DMS53 treated with DMSO at 0.1 percent for 48 hours (cell line): ENCODE measurements around the gene ITPR3.

Source experiments
- DNase-seq: peaks from one replicate; lab custom pipeline; 2025; ENCODE audit not compliant: unreplicated experiment; lab: John Stamatoyannopoulos, UW

The ITPR3 gene

DNA sequence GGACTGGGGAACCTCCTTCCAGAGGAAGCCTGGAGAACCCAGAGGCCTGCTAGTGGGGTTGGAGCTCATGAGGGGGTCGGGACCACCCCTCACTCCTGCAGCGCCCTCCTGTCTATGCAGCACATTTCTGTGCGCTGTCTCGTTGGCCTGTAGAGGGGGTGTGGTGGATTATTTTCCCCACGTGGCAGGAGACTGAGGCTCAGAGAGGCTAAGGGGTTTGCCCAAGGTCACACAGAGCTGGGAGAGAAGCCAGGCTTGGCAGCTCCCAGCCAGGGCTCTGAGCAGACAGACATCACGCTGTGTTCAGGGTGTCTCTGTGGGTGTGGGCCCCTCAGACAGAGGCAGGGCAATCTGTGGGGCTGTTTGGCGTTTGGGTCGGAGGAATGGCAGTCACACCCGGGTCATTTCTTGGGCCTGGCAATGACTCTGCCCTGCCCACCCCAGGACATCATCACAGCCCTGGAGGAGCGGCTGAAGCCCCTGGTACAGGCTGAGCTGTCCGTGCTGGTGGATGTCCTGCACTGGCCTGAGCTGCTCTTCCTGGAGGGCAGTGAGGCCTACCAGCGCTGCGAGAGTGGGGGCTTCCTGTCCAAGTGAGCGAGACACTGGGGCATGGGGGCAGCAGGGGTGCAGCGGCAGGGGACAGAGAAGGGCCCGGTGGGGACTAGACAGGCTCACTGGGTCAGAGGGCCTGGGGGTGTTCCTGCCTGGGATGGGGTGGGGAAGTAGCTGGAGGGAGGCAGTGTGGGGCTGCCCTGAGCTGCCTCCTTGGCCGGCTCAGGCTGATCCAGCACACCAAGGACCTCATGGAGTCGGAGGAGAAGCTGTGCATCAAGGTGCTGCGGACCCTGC is 62.7 kb downstream of the ITPR3 start:
- no peak for DNase-seq

DNA sequence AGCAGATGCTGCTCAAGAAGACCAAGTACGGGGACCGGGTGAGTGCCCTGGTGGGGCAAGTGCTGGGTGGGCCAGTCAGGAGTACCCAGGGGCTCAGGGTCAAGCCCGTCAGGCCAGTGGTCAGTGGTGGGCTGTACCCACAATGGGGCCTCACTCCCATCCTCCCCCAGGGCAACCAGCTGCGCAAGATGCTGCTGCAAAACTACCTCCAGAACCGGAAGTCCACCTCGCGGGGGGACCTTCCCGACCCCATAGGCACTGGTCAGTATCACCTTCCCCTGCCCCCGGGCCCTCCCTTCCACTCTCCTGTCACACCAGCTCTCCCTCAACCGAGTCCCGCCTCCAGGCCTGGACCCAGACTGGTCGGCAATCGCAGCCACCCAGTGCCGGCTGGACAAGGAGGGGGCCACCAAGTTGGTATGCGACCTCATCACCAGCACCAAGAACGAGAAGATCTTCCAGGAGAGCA is 63.3 kb downstream of the ITPR3 start:
- no peak for DNase-seq

DNA sequence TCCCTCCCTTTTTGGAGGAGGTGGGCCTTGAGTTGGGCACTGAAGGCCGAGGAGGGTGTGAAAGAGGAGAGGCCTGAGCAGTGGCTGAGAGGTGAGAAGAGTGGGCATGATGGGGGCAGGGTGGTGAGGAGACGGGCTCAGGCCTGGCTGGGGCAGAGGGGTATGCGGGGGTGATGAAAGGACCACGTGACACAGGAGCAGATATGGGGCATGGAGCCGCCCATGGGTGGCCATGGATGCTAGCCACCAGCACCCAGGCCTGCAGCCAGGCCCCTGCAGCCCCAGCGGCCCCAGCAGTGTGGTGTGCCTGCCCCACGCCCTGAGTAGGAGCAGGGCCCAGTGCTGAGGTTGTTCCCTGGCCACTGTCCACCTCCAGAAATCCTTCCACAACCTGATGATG is 63.9 kb downstream of the ITPR3 start:
- DNase-seq: no peak

DNA sequence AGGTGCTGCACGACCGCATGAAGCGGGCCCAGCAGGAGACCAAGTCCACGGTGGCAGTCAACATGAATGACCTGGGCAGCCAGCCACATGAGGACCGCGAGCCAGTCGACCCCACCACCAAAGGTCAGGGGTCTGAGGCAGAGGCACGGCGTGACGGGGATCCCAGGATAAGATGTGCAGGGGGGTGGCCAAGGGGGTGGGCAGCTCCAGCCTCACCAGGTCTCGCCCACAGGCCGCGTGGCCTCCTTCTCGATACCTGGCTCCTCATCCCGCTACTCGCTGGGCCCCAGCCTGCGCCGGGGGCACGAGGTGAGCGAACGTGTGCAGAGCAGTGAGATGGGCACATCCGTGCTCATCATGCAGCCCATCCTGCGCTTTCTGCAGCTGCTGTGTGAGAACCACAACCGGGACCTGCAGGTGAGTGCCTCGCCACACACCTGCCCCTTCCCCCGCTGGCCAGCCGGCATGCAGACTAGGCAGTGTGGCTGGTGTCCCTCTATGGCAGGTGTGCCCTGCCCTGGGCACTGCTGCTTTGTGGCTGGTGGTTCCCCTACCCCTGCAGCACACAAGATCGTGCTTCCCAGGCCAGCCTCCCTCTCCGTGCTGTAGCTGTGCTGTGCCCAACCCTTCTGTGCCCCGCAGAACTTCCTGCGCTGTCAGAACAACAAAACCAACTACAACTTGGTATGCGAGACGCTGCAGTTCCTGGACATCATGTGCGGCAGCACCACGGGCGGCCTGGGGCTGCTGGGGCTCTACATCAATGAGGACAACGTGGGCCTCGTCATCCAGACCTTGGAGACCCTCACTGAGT is 64.5 kb downstream of the ITPR3 start:
- no peak for DNase-seq

DNA sequence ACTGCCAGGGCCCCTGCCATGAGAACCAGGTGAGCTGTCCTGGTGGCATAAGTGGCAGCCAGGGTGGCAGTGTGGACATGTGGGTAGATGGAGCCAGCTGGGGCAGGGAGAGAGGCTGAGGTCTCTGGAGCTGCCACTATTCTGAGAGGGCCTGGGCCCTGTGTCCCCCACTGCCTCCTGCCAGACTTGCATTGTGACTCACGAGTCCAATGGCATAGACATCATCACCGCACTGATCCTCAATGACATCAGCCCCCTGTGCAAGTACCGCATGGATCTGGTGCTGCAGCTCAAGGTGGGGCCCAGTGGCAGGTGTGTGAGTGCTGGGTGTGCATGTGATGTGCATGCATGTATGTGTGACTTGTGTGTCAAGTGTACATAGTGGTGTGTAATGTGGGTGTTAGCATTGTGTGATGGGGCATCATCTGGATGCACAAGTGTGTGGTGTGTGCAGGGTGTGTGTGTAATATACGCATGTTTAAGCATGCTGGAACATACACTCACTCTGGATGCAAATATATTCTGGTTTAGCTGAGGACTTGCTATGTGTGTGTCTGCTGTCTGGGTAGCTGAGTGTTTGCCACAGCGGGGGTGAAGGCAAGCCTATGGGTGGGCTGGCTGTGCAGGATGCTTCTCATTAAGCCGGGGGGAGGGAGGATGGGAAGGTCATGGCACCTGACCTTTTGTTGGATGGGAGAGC is 65.3 kb downstream of the ITPR3 start:
- DNase-seq: no peak

DNA sequence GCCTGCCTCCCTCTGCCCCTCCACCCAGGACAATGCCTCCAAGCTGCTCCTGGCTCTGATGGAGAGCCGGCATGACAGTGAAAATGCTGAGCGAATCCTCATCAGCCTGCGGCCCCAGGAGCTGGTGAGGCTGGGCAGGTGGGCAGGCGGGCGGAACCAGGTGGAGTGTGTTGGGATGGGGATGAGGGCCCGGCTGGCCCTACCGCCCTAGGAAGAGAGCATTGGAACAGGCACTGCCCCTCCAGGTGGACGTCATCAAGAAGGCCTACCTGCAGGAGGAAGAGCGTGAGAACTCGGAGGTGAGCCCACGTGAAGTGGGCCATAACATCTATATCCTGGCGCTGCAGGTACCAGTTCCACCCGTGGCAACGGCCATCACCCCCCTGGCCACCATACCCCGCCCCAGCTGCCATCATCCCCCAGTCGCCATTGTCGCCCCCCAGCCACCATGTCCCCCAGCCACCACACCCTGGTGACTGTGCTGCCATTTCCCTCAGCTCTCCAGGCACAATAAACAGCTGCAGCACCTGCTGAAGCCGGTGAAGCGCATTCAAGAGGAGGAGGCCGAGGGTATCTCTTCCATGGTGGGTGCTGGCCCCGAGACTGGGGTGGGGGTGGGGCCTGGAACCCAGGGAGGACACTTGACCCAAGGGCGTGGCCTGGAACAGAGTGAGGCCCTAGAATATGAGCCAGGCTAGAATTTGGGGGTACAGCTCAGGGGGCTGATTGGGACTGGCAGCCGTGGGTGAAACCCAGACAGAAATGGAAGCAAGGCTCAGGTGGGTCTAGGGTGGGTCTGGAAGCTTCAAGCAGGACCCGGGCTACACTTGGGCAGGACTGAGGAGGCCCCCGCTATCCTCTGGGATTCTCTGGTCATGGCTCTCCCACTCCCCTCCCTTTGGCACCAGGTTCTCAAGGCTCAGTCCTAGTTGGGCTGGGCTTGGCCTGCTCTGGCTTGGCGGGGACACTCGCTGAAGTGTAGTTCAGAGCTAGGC is 66.2 kb downstream of the ITPR3 start:
- no peak for DNase-seq

DNA sequence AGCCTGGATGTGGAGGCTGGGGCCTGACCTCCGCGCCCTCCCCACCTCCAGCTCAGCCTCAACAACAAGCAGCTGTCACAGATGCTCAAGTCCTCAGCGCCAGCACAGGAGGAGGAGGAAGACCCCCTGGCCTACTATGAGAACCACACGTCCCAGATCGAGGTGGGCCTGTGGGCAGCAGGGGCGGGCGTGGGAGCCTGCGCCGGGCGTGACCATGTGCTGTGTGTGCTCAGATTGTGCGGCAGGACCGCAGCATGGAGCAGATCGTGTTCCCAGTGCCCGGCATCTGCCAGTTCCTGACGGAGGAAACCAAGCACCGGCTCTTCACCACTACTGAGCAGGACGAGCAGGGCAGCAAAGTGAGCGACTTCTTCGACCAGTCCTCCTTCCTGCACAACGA is 66.9 kb downstream of the ITPR3 start:
- no peak for DNase-seq

DNA sequence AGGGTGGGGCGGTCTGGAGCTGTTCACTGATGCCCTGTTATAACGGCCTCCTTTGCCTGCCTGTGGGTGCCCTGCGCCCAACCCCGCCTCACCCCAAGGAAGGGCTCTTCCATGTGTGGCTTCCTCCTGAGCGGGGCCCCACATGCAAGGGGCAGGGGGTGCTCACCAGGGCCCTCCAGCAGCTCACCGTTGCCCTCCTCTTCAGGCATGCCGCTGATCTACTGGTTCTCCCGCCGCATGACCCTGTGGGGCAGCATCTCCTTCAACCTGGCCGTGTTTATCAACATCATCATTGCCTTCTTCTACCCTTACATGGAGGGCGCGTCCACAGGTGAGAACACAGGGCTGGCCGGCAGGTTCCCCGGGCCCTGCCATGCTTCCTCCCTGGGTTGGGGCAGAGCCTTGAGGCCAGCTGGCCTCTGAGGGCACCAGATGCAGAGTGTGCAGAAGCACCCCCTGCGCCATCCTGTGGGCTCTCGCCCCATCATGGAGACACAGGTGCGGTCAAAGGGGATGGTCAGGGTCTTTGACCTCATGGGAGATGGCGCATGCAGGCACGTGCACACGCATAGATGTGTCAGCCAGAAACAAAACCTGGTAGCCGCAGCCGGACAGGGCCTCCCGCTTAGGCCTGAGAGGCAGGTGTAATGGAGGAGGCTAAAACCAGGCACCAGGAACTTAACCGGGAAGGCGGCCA is 67.5 kb downstream of the ITPR3 start:
- no peak for DNase-seq

DNA sequence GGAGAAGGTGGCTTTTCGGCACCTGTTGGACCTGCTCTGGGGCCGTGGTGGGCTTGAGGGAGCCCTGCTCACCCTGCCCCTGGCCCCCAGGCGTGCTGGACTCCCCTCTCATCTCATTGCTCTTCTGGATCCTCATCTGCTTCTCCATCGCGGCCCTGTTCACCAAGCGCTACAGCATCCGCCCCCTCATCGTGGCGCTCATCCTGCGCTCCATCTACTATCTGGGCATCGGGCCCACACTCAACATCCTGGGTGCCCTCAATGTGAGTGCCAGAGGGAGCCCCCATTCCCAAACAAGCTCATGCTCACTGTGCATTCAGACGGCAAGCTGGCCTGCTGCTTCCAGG is 68.0 kb downstream of the ITPR3 start:
- no peak for DNase-seq

DNA sequence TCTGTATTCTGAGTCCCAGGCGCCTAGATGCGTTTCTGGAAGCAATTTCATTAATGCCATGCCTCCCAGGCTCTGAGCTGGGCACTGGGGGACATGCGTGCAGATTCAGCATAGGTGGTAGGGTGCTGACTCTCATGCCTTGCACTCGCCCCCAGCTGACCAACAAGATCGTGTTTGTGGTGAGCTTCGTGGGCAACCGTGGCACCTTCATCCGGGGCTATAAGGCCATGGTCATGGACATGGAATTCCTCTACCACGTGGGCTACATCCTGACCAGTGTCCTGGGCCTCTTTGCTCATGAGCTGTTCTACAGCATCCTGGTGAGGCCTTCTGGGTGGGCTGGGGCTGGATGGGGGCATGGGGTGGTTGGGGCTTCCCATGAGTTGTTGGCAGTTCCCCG is 68.8 kb downstream of the ITPR3 start:
- DNase-seq: no peak

DNA sequence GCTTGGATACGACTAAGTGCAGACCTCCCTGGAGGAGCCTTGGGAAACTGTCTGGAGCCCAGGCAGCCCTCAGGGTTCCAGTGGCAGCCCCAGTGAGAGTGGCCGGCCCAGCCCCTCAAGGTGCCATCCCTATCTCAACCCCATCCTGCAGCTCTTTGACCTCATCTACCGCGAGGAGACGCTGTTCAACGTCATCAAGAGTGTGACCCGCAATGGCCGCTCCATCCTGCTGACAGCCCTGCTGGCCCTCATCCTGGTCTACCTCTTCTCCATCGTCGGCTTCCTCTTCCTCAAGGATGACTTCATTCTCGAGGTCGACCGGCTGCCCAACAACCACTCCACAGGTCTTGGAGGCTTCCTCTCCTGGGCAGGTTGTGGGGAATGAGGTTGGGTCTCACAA is 69.6 kb downstream of the ITPR3 start:
- DNase-seq: no peak

DNA sequence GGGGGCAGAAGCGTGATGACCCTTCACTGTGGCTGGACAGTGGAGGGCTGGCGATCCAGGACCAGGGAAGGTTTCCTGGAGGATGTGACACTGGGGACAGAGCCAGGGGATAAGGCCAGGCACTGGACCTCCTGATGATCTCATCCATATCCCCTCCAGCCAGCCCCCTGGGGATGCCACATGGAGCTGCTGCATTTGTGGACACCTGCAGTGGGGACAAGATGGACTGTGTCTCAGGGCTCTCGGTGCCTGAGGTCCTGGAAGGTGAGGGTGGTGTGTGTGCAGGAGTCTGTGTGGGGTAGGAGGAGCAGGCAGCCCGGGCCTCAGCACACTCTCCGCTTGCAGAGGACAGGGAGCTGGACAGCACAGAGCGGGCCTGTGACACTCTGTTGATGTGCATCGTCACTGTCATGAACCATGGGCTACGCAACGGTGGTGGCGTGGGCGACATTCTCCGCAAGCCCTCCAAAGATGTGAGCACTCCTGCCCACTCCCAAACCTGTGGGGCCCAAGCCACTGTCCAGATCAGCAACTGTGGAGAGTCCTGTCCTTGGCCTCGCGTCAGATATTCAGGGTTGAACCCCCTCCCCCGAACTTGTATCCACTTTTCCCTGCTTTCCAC is 70.4 kb downstream of the ITPR3 start:
- DNase-seq: no peak

DNA sequence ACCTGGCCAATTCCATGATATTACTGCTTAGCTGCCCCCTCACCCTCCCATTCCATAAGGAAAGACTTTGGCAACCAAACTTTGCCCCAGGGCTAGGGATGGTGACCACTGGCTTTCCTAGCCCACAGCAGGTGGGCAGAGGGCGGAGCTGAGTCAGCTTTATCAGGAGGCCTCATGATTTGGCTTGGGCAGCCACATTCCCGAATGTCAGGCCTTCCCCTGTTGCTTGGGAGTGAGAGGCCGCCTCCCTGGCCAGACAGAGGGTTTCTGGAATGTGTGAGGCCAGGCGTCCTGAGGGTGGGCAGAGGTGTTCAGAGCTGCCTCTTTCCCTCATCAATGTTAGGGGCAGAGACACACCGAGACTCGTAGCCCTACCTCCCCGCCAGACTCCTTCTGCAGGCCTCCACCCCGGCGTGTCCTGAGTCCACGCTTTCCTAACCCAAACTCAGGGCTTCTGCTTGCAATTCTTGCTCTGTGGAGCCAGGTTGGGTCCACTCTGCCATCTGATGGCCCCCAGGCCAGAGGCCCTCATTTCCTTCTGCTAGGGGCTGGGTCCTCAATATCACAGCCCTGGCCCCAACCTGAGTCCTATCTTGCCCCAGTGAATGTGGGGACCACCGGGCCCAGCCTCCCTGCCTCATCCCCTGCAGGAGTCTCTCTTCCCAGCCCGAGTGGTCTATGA is 71.1 kb downstream of the ITPR3 start:
- DNase-seq: no peak

DNA sequence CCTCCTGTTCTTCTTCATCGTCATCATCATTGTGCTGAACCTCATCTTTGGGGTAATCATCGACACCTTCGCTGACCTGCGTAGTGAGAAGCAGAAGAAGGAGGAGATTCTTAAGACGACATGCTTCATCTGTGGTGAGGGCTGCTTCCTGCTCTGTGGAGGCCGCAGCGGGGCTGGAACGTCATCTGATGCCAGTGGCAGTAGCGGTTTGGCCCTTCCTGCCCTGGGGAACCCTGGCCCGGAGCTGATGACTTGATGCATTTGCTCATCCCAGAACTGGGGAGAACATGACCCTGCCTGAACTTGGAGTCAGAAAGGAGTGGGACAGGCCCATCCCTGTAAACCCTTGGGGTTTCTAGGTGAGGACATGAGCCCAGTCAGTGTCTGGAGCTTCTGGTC is 71.6 kb downstream of the ITPR3 start:
- no peak for DNase-seq

DNA sequence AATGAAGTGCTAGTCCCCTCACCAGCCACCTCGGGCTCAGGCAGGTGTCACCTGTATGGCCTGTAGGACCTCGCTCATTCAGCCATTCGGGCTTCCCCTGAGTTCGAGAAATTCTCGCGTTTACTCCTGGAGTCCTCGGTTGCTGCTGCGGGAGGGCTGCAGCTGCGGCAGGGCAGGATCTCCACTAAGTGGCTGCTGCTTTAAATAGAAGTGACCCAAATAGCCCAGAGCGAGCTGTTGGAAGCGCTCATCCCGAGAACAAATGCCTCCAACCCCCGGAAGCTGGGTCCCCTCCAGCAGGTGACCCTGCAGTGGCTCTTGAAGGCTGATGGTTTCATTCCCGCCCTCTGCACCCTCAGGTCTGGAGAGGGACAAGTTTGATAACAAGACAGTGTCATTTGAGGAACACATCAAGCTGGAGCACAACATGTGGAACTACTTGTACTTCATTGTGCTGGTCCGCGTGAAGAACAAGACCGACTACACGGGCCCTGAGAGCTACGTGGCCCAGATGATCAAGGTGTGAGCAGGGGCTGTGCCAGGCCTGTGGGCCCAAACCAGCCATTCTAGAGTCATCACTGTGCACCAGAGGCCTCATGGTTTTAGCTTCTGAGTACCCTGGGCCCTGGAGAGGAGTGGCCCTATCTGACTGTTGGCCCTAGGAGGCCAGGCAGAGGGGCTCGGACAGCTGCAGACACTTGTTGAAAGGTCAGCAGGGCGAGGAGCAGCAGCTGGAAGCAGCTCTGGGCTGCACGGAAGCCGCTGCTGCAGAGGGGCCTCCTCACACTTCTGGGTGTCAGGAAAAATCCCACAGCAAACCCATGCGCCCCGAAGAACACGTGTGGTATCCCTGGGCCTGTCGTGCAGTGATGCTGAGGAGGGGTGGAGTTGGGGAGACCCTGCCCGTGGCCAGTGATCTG is 72.3 kb downstream of the ITPR3 start:
- no peak for DNase-seq

DNA sequence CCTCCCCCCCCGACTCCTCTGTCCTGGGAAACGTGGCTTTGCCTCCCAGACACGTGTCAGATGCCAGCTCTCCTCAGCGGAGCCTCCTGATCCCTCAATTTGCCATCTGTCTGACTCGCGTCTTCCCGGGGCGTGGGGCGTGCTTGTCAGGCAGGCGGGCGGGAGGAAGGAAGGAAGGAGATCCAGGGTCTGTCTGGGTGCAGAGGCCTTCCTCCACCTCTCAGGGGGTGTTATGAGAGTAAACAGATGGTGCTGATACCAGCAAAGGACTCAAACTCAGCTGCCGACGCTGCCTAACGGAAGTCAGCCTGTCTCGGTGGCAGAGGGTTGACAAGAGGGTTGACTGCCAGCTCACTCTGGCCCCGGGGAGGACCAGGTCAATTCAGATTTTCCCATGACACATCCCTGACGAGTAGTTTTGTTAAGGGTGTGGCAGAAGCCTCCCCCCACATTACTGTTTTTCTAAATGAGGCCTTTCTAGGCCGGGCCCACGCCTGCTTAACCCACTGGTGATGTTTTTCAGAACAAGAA is 73.3 kb downstream of the ITPR3 start:
- DNase-seq: no peak

DNA sequence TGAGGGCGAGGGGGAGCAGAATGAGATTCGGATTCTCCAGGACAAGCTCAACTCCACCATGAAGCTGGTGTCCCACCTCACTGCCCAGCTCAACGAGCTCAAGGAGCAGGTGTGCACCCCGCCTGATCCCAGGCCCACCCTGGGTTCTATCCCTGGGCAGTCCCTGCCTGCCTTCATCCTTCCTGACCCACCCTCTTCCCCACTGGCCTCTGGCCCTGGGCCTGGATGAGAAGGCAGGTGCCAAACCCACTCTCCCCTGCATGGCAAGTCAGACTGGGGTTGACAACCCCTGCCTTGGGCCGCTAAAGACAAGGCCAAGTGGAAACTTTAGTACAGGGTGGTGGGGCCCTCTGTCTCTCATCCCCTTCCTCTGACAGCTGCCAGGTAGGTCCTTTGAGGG is 73.9 kb downstream of the ITPR3 start:
- DNase-seq: no peak

DNA sequence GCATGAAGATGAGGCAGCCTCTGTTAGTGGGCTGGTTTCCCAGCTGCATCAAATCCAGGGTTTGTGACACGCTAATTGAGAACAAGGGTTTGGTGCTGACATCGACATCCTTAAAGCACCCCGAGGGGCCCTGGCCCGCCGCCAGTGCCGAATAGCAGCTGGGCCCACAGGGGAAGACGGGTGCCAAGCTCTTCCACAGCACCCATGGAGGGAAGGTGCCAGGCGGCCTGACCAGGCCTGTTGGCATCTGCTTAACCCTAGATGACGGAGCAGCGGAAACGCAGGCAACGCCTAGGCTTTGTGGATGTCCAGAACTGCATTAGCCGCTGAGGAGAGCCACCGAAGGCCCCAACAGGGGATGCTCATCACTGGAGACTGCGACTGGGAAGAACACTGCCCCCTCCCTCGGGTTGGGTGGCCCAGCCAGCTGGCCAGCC is 74.3 kb downstream of the ITPR3 start:
- DNase-seq: no peak
